ENCODE results near the gene XKR7.
"Not testable (repeated sequence)": the region's sequence is repeated elsewhere in the genome, so short reads cannot be mapped to it uniquely, and the experiment has no call there.

XKR7 gene

GRCh38 chr20:32012159-32012688 lies 44.3 kb downstream of the XKR7 start:
- DNase-seq = no peak

- no peak for DNase-seq
Observed at GRCh38 chr20:32013326-32013725, 45.4 kb downstream of the XKR7 start.

GRCh38 chr20:32017711-32018251 lies 49.8 kb downstream of the XKR7 start:
- DNase-seq = peak in 3 of 56 donors; percentile 5 to 19 (median 6)

GRCh38 chr20:32018269-32019155 lies 50.6 kb downstream of the XKR7 start:
- DNase-seq = peak in 4 of 56 donors; percentile 10 to 58 (median 16)

- peak in 2 of 56 donors; percentile 23 to 39 for DNase-seq
Observed at GRCh38 chr20:32019156-32019510, 51.2 kb downstream of the XKR7 start.

- no peak for DNase-seq
Observed at GRCh38 chr20:32019563-32020463, 51.9 kb downstream of the XKR7 start.

GRCh38 chr20:32021091-32021490 lies 53.1 kb downstream of the XKR7 start:
- no peak for DNase-seq

- DNase-seq = no peak
Observed at GRCh38 chr20:32024683-32025295, 56.8 kb downstream of the XKR7 start.

GRCh38 chr20:32027643-32028042 lies 59.7 kb downstream of the XKR7 start:
- no peak for DNase-seq

GRCh38 chr20:32028647-32029372 lies 60.9 kb downstream of the XKR7 start:
- no peak for DNase-seq

- DNase-seq = no peak
Observed at GRCh38 chr20:32029561-32029960, 61.6 kb downstream of the XKR7 start.

- DNase-seq = peak in 41 of 56 donors; percentile 10 to 77 (median 33)
Observed at GRCh38 chr20:32031007-32031958, 63.3 kb downstream of the XKR7 start.

- no peak for DNase-seq
Observed at GRCh38 chr20:32033316-32033715, 65.4 kb downstream of the XKR7 start.

- not testable (repeated sequence) for DNase-seq
Observed at GRCh38 chr20:32033721-32034120, 65.8 kb downstream of the XKR7 start.

- peak in 1 of 56 donors; percentile 2 for DNase-seq
Observed at GRCh38 chr20:32034581-32035425, 66.9 kb downstream of the XKR7 start.

GRCh38 chr20:32035426-32035779 lies 67.5 kb downstream of the XKR7 start:
- no peak for DNase-seq

- DNase-seq = no peak
Observed at GRCh38 chr20:32036252-32036651, 68.3 kb downstream of the XKR7 start.

All from nucleus accumbens (tissue), 56 donors.